ENCODE results near the gene CDAN1. TPM values are rescaled to one million over a fixed set of nuclear protein-coding genes. Genes with fewer than 3 reads are reported as not detected.

The CDAN1 gene
- total RNA-seq, 4 donors from 2014 or later, result 10.0 to 37.0 (median 13.6) TPM

DNA sequence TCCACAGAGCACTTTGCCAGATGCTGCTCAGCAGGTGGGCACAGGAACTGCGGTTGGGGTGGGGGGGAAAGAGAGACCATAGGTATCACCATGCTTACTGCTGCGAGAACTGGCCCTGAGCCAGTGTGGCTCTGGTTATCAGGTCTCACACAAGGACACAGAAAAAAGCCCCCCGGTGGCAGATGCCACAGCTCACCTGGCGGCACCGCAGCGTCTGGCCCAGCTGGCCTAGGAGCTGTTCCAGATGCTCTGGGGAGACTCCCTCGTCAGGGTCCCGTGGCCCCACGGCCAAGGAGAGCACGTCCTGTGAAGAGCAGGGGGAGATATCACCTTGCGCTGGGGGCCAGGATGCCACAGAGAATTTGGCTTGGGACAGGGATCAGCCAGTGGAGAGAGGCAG lies 10.8 kb downstream of the CDAN1 start:
- in situ Hi-C loops (cut with MboI; ENCODE audit: low pct_ligation_motif_present in 1 of 4, low pct_unique_long_range_greater_than_20kb in 1 of 4, low sequenced_read_pairs in 3 of 4) (loop anchor here in 1 of 4 donors (25.0 kb wide), 1 partner anchor 186 kb away; the partner anchor contains the start of gene TTBK2), intact Hi-C loops (cut with DNase I; ENCODE audit: low total_unique reads) (no loop called here)
- peaks cover 0 to 55% (median 26%) of the 10 kb centered on the region in 4 donors for H3K36me3 ChIP-seq
- no peaks in the 10 kb centered on the region for H3K9me3 ChIP-seq
- TF ChIP-seq, protein P1, sequence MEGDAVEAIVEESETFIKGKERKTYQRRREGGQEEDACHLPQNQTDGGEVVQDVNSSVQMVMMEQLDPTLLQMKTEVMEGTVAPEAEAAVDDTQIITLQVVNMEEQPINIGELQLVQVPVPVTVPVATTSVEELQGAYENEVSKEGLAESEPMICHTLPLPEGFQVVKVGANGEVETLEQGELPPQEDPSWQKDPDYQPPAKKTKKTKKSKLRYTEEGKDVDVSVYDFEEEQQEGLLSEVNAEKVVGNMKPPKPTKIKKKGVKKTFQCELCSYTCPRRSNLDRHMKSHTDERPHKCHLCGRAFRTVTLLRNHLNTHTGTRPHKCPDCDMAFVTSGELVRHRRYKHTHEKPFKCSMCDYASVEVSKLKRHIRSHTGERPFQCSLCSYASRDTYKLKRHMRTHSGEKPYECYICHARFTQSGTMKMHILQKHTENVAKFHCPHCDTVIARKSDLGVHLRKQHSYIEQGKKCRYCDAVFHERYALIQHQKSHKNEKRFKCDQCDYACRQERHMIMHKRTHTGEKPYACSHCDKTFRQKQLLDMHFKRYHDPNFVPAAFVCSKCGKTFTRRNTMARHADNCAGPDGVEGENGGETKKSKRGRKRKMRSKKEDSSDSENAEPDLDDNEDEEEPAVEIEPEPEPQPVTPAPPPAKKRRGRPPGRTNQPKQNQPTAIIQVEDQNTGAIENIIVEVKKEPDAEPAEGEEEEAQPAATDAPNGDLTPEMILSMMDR (IDR thresholded peaks at IDR 0.05), result no peak
- TF ChIP-seq POLR2AphosphoS5 (IDR thresholded peaks at IDR 0.05) (no peak), EP300 (IDR thresholded peaks at IDR 0.05; ENCODE audit: low read depth) (no peak), POLR2A (IDR thresholded peaks at IDR 0.05) (no peak)
- H3K27me3 ChIP-seq, result no peaks in the 10 kb centered on the region
- 84% methylated on average over 11 of the region's 11 CpGs; no CpG with 5 or more reads in 1 of the 2 donors for WGBS, 2 donors (ENCODE audit: low coverage in 1 of 2)
- H3K27ac ChIP-seq, result no peak overlapping the region
- no peak overlapping the region for H3K4me3 ChIP-seq
- DNase-seq, result no peak
- H3K4me1 ChIP-seq, result no peaks in the 10 kb centered on the region

DNA sequence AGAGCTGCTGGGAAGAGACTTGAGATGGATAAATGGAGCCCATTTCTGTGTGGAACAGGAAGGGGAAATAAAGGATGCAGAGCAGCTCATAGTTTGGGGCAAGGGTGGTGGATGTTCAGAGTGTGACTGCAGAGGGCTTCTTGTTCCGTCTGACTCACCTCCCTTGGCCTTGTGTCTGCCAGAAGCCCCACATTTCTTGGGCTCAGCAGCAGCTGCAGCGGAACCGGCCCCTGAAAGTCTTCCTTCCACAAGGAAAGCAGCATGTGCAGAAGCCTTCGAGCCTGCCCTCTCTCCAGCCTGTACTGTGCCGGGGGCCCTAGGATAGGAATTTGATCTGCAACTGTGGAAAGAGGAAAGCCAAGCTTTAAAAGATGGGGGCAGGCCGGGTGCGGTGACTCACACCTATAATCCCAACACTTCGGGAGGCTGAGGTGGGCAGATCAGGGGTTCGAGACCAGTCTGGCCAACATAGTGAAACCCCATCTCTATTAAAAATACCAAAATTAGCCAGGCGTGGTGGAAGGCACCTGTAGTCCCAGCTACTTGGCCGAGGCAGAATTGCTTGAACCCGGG lies 11.5 kb downstream of the CDAN1 start:
- in situ Hi-C loops (cut with MboI; ENCODE audit: low pct_ligation_motif_present in 1 of 4, low pct_unique_long_range_greater_than_20kb in 1 of 4, low sequenced_read_pairs in 3 of 4), result loop anchor here in 1 of 4 donors (25.0 kb wide), 1 partner anchor 187 kb away; the partner anchor contains the start of gene TTBK2
- peaks cover 0 to 53% (median 25%) of the 10 kb centered on the region in 4 donors for H3K36me3 ChIP-seq
- 91 to 95% methylated on average over 3 to 12 of the region's 12 CpGs for WGBS, 2 donors (ENCODE audit: low coverage in 1 of 2)
- H3K27ac ChIP-seq, result no peak overlapping the region
- H3K27me3 ChIP-seq, result no peaks in the 10 kb centered on the region
- H3K4me3 ChIP-seq, result no peak overlapping the region
- DNase-seq, result no peak
- no peaks in the 10 kb centered on the region for H3K9me3 ChIP-seq
- TF ChIP-seq POLR2AphosphoS5 (IDR thresholded peaks at IDR 0.05) (no peak), EP300 (IDR thresholded peaks at IDR 0.05; ENCODE audit: low read depth) (no peak), POLR2A (IDR thresholded peaks at IDR 0.05) (no peak)
- TF ChIP-seq, protein P1 (IDR thresholded peaks at IDR 0.05), result no peak
- H3K4me1 ChIP-seq, result no peaks in the 10 kb centered on the region
- intact Hi-C loops (cut with DNase I; ENCODE audit: low total_unique reads), result no loop called here

DNA sequence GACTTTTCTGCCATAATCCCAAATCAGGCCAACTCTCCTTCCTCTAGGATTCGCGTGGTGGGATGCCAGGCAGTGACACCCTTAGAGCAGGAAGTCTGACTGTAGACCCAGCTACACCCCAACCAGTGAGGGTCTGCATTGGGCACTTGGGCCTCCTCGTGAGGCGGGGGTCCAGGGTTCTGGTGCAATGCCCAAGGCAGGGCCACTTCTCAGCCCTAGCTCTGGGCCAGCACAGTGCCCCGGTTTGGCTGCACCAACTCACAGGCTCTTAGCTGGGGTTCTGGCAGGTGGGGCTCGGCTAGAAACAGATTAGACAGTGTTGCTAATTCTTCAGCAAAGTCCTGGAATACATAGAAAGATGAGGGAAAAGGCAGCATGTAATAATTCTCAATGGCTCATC lies 12.7 kb downstream of the CDAN1 start:
- H3K4me3 ChIP-seq, result no peak overlapping the region
- WGBS, 2 donors (ENCODE audit: low coverage in 1 of 2), result 92% methylated on average over 6 of the region's 6 CpGs; no CpG with 5 or more reads in 1 of the 2 donors
- intact Hi-C loops (cut with DNase I; ENCODE audit: low total_unique reads), result no loop called here
- no peak overlapping the region for H3K27ac ChIP-seq
- no peaks in the 10 kb centered on the region for H3K9me3 ChIP-seq
- no peak for DNase-seq
- no peaks in the 10 kb centered on the region for H3K4me1 ChIP-seq
- H3K36me3 ChIP-seq, result peaks cover 0 to 46% (median 23%) of the 10 kb centered on the region in 4 donors
- H3K27me3 ChIP-seq, result no peaks in the 10 kb centered on the region
- in situ Hi-C loops (cut with MboI; ENCODE audit: low pct_ligation_motif_present in 1 of 4, low pct_unique_long_range_greater_than_20kb in 1 of 4, low sequenced_read_pairs in 3 of 4), result loop anchor here in 1 of 4 donors (25.0 kb wide), 1 partner anchor 563 kb away; no protein-coding TSS in a partner anchor
- TF ChIP-seq POLR2A (IDR thresholded peaks at IDR 0.05), result no peak
- no peak for TF ChIP-seq POLR2AphosphoS5 (IDR thresholded peaks at IDR 0.05)
- no peak for TF ChIP-seq EP300 (IDR thresholded peaks at IDR 0.05; ENCODE audit: low read depth)
- TF ChIP-seq, protein P1 (IDR thresholded peaks at IDR 0.05), result no peak

DNA sequence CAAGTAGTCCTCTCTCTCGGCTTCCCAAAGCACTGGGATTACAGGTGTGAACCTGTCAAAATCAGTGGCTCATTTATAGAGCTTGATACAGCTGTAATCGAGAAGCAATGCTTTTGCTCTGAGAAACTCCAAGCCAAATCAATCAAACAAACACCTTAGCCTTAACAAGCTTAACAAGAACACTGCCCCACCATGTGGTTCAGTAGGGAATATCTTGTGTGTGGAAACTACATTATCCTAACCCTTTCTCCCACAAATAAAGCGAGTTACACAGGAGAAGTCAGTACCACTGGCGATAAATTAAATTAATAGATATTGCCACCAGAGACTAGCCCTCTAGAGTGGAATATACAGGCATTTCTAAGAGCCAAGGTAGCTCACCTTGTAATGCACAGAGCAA lies 13.9 kb downstream of the CDAN1 start:
- Histone ChIP-seq H3K27ac (no peak overlapping the region), H3K9me3 (no peaks in the 10 kb centered on the region), H3K36me3 (peaks cover 0 to 41% (median 18%) of the 10 kb centered on the region in 4 donors), H3K4me3 (no peak overlapping the region), H3K4me1 (no peaks in the 10 kb centered on the region), H3K27me3 (no peaks in the 10 kb centered on the region)
- in situ Hi-C loops (cut with MboI; ENCODE audit: low pct_ligation_motif_present in 1 of 4, low pct_unique_long_range_greater_than_20kb in 1 of 4, low sequenced_read_pairs in 3 of 4) (loop anchor here in 1 of 4 donors (25.0 kb wide), 1 partner anchor 564 kb away; no protein-coding TSS in a partner anchor), intact Hi-C loops (cut with DNase I; ENCODE audit: low total_unique reads) (loop anchor here (2.0 kb wide), 1 partner anchor 42 kb away; no protein-coding TSS in a partner anchor)
- WGBS, 2 donors (ENCODE audit: low coverage in 1 of 2), result 82 to 94% methylated on average over 3 to 4 of the region's 4 CpGs
- DNase-seq, result no peak
- TF ChIP-seq POLR2A (IDR thresholded peaks at IDR 0.05) (no peak), EP300 (IDR thresholded peaks at IDR 0.05; ENCODE audit: low read depth) (no peak), POLR2AphosphoS5 (IDR thresholded peaks at IDR 0.05) (no peak)
- TF ChIP-seq, protein P1 (IDR thresholded peaks at IDR 0.05), result no peak

Data from transverse colon (tissue), 4 donors.